ENCODE results near the gene MAN1C1.

DNA sequence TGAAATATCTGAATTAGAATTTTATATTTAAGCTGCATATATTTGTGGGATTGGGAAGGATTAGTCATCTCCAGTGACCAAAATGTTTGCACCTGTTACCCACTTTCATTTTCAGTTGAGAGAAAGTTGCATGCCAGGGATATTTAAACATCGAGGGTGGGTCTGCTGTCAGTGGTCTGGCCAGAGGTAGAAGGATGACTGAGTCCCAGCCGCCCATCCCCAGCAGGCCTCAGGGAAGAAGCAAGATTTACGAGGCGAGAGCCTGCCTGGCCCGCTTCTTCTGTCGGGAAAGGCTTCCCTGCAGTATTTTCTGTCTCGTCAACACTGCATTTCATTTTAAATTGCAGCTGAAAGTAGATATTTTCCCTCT lies 1.4 kb upstream of the MAN1C1 start:
- TF ChIP-seq BCL11A (IDR thresholded peaks at IDR 0.05; ENCODE audit: low read depth, low read length) (no peak), ZNF384 (IDR thresholded peaks at IDR 0.05; ENCODE audit: borderline replicate concordance, low read depth, low read length) (no peak), TCF3 (IDR thresholded peaks at IDR 0.05; ENCODE audit: borderline replicate concordance, insufficient read depth, low read depth, low read length) (no peak), TCF12 (IDR thresholded peaks at IDR 0.05; ENCODE audit: low read depth, low read length) (no peak), SIX5 (IDR thresholded peaks at IDR 0.05; ENCODE audit: low read depth, low read length, severe bottlenecking) (no peak)
- TF ChIP-seq, protein P1, sequence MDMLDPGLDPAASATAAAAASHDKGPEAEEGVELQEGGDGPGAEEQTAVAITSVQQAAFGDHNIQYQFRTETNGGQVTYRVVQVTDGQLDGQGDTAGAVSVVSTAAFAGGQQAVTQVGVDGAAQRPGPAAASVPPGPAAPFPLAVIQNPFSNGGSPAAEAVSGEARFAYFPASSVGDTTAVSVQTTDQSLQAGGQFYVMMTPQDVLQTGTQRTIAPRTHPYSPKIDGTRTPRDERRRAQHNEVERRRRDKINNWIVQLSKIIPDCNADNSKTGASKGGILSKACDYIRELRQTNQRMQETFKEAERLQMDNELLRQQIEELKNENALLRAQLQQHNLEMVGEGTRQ (IDR thresholded peaks at IDR 0.05; ENCODE audit: borderline replicate concordance, low read depth, low read length) = no peak
- TF ChIP-seq, protein P2, sequence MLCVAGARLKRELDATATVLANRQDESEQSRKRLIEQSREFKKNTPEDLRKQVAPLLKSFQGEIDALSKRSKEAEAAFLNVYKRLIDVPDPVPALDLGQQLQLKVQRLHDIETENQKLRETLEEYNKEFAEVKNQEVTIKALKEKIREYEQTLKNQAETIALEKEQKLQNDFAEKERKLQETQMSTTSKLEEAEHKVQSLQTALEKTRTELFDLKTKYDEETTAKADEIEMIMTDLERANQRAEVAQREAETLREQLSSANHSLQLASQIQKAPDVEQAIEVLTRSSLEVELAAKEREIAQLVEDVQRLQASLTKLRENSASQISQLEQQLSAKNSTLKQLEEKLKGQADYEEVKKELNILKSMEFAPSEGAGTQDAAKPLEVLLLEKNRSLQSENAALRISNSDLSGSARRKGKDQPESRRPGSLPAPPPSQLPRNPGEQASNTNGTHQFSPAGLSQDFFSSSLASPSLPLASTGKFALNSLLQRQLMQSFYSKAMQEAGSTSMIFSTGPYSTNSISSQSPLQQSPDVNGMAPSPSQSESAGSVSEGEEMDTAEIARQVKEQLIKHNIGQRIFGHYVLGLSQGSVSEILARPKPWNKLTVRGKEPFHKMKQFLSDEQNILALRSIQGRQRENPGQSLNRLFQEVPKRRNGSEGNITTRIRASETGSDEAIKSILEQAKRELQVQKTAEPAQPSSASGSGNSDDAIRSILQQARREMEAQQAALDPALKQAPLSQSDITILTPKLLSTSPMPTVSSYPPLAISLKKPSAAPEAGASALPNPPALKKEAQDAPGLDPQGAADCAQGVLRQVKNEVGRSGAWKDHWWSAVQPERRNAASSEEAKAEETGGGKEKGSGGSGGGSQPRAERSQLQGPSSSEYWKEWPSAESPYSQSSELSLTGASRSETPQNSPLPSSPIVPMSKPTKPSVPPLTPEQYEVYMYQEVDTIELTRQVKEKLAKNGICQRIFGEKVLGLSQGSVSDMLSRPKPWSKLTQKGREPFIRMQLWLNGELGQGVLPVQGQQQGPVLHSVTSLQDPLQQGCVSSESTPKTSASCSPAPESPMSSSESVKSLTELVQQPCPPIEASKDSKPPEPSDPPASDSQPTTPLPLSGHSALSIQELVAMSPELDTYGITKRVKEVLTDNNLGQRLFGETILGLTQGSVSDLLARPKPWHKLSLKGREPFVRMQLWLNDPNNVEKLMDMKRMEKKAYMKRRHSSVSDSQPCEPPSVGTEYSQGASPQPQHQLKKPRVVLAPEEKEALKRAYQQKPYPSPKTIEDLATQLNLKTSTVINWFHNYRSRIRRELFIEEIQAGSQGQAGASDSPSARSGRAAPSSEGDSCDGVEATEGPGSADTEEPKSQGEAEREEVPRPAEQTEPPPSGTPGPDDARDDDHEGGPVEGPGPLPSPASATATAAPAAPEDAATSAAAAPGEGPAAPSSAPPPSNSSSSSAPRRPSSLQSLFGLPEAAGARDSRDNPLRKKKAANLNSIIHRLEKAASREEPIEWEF (IDR thresholded peaks at IDR 0.05; ENCODE audit: insufficient replicate concordance, low read depth, low read length) = no peak
- TF ChIP-seq, protein P3, sequence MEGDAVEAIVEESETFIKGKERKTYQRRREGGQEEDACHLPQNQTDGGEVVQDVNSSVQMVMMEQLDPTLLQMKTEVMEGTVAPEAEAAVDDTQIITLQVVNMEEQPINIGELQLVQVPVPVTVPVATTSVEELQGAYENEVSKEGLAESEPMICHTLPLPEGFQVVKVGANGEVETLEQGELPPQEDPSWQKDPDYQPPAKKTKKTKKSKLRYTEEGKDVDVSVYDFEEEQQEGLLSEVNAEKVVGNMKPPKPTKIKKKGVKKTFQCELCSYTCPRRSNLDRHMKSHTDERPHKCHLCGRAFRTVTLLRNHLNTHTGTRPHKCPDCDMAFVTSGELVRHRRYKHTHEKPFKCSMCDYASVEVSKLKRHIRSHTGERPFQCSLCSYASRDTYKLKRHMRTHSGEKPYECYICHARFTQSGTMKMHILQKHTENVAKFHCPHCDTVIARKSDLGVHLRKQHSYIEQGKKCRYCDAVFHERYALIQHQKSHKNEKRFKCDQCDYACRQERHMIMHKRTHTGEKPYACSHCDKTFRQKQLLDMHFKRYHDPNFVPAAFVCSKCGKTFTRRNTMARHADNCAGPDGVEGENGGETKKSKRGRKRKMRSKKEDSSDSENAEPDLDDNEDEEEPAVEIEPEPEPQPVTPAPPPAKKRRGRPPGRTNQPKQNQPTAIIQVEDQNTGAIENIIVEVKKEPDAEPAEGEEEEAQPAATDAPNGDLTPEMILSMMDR (IDR thresholded peaks at IDR 0.05 in 2 of 3, conservative IDR thresholded peaks at IDR 0.05 in 1 of 3; ENCODE audit: control insufficient read depth in 2 of 3, extremely low read depth in 1 of 3, insufficient read depth in 1 of 3, low read depth in 3 of 3, low read length in 3 of 3) = no peak
- TF ChIP-seq, protein P4, sequence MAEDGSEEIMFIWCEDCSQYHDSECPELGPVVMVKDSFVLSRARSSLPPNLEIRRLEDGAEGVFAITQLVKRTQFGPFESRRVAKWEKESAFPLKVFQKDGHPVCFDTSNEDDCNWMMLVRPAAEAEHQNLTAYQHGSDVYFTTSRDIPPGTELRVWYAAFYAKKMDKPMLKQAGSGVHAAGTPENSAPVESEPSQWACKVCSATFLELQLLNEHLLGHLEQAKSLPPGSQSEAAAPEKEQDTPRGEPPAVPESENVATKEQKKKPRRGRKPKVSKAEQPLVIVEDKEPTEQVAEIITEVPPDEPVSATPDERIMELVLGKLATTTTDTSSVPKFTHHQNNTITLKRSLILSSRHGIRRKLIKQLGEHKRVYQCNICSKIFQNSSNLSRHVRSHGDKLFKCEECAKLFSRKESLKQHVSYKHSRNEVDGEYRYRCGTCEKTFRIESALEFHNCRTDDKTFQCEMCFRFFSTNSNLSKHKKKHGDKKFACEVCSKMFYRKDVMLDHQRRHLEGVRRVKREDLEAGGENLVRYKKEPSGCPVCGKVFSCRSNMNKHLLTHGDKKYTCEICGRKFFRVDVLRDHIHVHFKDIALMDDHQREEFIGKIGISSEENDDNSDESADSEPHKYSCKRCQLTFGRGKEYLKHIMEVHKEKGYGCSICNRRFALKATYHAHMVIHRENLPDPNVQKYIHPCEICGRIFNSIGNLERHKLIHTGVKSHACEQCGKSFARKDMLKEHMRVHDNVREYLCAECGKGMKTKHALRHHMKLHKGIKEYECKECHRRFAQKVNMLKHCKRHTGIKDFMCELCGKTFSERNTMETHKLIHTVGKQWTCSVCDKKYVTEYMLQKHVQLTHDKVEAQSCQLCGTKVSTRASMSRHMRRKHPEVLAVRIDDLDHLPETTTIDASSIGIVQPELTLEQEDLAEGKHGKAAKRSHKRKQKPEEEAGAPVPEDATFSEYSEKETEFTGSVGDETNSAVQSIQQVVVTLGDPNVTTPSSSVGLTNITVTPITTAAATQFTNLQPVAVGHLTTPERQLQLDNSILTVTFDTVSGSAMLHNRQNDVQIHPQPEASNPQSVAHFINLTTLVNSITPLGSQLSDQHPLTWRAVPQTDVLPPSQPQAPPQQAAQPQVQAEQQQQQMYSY (CRISPR knock-in tag; IDR thresholded peaks at IDR 0.05) = no peak
- TF ChIP-seq, protein P5, sequence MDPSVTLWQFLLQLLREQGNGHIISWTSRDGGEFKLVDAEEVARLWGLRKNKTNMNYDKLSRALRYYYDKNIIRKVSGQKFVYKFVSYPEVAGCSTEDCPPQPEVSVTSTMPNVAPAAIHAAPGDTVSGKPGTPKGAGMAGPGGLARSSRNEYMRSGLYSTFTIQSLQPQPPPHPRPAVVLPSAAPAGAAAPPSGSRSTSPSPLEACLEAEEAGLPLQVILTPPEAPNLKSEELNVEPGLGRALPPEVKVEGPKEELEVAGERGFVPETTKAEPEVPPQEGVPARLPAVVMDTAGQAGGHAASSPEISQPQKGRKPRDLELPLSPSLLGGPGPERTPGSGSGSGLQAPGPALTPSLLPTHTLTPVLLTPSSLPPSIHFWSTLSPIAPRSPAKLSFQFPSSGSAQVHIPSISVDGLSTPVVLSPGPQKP (IDR thresholded peaks at IDR 0.05; ENCODE audit: low read depth, low read length) = no peak
- TF ChIP-seq, protein P6, sequence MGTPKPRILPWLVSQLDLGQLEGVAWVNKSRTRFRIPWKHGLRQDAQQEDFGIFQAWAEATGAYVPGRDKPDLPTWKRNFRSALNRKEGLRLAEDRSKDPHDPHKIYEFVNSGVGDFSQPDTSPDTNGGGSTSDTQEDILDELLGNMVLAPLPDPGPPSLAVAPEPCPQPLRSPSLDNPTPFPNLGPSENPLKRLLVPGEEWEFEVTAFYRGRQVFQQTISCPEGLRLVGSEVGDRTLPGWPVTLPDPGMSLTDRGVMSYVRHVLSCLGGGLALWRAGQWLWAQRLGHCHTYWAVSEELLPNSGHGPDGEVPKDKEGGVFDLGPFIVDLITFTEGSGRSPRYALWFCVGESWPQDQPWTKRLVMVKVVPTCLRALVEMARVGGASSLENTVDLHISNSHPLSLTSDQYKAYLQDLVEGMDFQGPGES (IDR thresholded peaks at IDR 0.05) = no peak

Data from GM12878 (cell line).